ENCODE results near the gene EHMT1.
"Not testable (repeated sequence)": the region's sequence is repeated elsewhere in the genome, so short reads cannot be mapped to it uniquely, and the experiment has no call there.

The EHMT1 gene

DNA sequence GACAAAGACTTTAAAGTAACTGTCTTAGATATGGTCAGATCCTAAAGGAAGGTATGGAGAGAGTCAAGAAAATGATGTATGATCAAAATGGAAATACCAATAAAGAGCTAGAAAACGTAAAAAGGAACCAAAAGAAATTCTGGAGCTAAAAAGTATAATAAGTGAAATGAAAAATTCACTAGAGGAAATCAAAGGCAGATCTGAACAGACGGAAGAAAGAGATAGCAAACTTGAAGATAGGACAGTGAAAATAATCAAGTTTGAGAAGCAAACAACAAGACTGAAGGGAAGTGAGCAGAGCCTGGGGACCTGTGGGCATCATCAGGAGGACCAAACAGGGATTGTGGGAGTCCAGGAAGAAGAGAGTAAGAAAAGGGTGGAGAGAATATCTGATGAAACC, 115.4 kb downstream of the EHMT1 start:
- in situ Hi-C loops (cut with MboI; ENCODE audit: low sequenced_read_pairs), result no loop called here

DNA sequence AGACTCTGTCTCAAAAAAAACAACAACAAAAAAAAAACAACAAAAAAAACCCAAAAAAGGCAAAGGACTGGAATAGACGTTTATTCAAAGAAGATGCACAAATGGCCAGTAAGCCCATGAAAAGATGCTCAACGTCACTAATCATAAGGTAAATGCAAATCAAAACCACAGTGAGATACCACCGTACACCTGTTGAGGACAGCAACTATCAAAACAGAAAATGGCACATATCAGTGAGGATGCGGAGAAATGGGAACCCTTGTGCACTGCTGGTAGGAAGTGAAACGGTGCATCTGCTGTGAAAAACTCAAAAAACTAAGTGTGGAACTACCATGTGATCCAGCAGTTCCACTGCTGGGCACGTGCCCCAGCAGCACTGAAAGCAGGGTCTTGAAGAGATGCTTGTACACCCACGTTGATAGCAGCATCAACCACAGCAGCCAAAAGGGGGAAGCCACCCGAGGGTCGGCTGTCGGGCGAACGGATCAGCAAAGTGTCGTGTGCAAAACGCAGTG, 119.4 kb downstream of the EHMT1 start:
- in situ Hi-C loops (cut with MboI; ENCODE audit: low sequenced_read_pairs), result not testable (repeated sequence)

DNA sequence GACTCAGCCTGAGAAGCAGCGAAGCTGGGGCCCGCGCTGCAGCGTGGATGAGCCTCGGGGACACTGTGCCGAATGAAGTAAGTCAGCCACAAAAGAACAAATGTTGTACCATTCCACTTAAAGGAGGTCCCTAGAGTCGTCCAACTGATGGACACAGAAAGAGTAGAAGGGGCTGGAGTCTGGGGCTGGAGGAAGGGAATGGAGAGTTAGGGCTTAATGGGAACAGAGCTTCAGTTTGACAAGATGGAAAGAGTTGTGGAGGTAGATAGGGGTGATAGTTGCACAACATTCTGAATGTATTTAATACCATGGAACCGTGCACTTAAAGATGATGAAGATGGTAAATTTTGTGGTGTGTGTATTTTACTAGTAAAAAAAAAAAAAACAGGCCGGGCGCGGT, 119.9 kb downstream of the EHMT1 start:
- in situ Hi-C loops (cut with MboI; ENCODE audit: low sequenced_read_pairs), result no loop called here

DNA sequence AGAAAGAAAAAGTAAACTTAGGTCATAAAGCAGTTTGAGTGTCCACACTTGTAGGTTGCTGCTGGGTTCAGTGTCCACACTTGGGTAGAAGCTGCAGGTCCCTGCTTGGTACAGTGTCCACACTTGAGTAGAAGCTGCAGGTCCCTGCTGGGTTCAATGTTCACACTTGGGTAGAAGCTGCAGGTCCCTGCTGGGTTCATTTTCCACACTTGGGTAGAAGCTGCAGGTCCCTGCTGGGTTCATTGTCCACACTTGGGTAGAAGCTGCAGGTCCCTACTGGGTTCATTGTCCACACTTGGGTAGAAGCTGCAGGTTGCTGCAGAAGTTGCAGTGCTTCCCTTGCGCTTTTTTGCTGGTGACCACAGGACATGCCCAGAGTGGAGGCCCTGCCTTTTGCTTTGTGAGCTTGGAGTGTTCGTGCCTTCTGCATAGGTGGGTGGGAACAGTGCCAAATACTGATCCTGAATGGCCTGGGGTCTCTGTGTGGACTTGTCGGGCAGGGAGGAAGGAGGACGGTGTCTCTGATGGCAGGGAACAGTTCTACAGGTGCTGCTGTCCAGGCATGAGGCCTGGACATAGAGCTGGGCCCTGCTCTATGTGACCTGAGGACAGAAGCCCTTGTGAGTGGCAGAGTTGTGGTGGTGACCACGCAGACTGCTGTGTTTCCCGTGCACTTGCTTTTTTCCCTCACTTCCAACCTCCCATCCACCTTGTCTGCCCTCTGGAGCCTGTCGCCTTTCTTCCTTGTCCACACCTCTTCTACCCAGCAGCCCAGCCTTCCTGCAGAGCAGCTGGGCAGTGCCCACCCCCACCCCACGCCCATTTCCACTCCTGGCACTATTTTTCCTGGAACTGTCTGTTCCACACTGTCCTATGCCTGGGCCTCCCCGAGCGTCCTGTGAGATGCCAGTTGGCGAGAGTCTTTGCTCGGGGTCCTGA, 120.8 kb downstream of the EHMT1 start:
- in situ Hi-C loops (cut with MboI; ENCODE audit: low sequenced_read_pairs), result no loop called here

DNA sequence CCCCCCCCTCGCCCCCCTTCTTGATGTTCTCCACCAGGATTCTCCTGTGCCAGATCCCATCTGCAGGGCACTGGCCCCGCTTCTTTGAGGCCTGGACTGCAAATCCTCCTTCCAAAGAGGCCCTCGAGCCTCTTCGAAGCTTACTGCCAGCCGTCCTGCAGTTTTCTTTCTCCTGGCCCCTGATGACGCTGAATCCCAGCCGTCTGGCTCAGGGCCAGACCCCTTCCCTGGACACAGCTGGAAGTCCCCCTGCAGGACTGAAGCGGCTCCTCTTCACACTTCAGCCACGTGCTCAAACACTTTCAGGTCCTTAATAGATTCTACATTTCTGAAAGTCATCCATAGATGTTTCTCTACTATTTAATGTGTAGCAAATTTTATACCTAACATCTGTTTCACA, 121.5 kb downstream of the EHMT1 start:
- in situ Hi-C loops (cut with MboI; ENCODE audit: low sequenced_read_pairs), result no loop called here

DNA sequence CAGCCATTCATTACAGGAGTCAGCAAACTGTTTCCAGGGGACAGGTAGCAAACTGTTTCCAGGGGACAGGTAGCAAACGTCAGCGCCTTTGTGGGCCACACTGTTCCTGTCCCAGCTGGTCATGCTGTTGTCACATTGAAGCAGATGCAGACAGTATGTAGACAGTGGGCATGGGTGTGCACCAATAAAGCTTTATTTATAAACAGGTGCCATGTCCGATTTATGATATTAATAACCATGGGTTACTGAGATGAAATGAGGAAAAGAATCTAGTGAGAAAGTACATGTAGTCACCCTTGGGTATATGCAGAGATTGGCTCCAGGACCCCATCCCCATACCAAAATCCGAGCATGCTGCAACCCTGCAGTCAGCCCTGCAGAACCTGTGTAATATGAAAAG, 122.5 kb downstream of the EHMT1 start:
- in situ Hi-C loops (cut with MboI; ENCODE audit: low sequenced_read_pairs), result no loop called here

DNA sequence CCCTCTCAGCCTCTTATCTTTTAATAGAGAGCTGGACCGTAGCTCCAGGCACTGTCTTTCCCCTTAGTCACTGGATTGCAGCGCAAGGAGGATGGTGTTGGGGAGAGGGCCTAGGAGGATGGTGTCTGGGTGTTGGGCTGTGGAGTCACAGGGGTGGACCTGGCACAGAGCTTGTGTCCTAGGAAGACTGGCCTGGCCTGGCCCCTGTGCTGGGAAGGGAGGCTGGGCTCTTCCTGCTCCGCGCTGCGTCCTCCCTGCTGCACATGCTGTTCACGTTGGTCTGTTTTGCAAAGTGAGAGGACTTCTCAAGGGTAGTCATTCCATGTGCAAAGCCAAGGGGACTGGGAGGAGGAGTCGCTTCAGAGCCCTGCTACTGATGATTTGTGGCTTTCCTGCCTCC, 123.9 kb downstream of the EHMT1 start:
- in situ Hi-C loops (cut with MboI; ENCODE audit: low sequenced_read_pairs), result no loop called here

DNA sequence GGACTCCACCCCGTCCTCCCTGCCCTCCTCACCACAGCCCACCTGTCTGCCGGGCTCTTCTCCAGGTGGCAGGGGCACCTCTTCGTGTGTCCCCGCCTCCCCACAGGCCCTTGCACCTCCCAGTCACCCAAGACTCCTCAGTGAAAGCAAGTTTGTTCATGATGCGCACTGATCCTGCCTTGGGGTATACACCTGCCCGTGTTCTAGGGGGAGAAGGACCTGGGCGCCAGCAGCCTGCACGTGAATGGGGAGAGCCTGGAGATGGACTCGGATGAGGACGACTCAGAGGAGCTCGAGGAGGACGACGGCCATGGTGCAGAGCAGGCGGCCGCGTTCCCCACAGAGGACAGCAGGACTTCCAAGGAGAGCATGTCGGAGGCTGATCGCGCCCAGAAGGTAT, 124.9 kb downstream of the EHMT1 start:
- in situ Hi-C loops (cut with MboI; ENCODE audit: low sequenced_read_pairs), result no loop called here

DNA sequence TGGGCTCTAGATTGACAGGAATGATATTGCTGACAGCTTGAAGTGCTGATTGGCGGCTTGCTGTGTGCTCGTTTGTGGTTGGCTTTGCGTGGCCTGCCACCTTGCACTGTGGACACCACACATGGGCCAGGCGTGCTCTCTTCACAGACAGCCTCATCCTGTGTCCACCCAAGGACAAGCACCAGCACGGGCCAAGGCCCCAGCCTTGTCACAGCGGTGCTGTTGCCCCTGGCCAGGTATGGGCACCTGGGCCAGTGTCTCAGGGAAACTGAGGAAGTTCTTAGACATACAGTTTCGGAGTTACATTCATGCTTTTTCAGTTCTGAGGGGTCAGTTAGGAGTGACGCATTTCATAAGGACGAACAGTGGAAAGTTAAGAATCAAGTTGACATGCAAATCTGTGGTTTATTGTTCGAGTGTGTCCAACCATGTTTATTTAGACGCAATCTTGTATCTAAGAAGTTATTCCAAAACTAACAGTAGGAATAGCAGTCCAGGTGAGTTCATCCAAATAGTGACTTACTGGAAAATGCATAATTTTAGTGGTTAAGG, 125.9 kb downstream of the EHMT1 start:
- in situ Hi-C loops (cut with MboI; ENCODE audit: low sequenced_read_pairs), result no loop called here

DNA sequence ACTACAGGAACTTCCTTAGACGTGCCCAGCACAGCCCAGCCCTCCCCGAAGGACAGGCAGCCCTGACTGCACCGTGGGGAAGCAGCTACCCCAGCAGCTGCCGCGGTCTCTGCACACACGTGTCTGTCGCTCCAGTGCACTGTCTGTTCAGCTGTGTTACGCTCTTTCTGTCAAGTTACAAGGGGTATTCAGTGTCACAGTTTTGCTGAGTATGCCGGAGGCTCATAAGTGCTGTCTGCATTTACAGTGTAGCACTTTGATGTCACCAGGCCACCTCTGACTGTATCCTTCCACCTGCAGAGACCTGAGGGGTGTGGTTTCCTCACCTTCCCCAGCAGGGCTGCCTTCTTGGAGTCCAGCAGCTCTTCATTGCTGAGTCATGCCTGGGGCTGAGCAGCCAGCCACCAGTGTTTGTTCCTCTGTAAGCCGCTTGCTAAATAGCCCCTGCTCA, 126.8 kb downstream of the EHMT1 start:
- in situ Hi-C loops (cut with MboI; ENCODE audit: low sequenced_read_pairs), result no loop called here

DNA sequence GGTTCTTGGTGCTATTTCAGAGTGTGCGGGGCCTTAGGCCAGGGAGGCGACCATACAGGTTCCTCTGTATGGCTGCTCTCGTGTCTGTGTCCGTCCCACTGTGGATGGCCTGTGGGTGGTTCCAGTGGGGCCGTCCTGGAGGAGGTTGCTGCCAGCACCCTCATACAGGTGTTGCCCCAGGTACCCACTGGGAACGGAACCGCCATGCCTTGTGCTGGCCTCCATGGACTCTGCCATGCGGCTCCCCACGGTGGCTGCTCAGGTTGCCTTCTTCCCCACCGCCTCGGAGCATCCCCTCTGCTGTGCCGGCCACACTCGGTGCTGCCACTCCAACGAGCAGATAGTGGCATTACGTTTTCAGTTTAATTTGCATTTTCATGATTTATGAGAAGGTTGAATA, 129.5 kb downstream of the EHMT1 start:
- in situ Hi-C loops (cut with MboI; ENCODE audit: low sequenced_read_pairs), result no loop called here

DNA sequence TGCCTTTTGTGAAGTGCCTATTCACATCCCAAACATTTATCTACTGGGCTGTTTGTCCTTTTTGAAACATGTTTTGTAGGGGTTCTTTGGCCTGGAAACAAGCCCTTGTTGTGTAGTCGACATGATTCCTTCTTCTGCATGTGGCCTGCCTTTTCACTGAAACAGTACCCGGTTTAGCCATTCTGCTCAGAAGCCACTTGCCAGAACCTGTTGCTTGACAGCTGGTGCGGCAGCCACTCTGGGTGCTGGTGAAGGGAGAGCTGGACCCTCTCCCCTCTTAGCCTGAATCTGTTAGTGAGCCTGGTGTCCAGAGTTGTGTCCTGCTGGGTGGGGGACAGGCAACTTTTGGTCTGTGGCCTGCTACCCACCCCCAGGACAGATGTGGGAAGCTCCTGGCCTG, 129.9 kb downstream of the EHMT1 start:
- in situ Hi-C loops (cut with MboI; ENCODE audit: low sequenced_read_pairs), result no loop called here

DNA sequence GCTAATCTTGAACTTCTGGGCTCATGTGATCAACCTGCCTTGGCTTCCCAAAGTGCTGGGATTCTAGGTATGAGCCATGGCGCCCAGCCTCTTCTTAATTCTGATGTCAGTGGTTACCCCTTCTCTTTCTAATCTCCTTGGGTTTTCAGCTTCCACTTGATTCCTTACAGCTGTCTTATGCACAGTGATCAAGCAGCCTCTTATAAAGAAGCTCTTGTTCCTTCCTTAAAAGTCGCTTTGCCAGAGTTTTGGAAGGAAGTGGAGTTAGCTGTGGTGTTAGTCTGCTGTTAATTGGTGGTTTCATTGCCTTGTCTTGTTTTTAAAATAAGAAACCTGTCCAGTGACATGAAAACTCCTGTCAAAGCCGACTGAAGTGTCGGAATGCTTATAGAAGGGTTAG, 130.7 kb downstream of the EHMT1 start:
- in situ Hi-C loops (cut with MboI; ENCODE audit: low sequenced_read_pairs), result no loop called here

DNA sequence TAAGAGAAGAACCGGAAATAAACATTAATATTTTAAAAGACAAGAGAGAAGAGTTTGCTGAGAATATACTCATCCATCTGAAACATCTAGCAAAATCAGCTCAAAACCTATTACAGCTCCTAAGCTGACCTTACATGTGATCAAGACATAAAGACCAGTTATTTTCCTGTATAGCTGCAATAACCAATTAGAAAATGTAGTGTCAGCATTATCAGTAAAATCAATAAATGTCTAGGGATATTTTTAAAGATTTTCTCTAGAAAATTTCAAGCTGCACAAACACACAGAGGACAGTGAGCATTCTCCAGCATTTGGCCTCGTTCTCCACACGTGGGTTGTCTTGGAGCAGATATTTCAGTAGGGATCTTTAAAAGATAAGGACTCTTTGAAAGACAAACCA, 131.2 kb downstream of the EHMT1 start:
- in situ Hi-C loops (cut with MboI; ENCODE audit: low sequenced_read_pairs), result no loop called here

DNA sequence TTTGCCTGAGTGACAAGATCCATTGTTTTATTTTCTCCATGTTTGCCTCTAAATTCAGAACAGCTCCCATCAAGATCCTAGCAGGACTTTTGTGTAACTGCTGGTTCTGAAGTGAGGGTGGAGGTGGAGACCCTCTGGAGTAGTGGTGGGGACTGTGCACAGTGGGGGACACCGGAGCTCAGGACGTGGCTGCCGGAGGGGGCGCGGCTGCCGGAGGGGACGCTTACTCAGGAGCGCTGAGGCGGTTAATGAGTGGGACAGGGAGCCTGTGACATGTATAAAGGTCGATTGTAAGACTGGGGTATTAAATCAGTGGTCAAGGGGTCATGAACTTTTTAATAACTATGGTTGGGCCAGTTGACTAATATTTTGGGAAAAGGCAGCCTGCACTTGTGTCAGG, 131.8 kb downstream of the EHMT1 start:
- in situ Hi-C loops (cut with MboI; ENCODE audit: low sequenced_read_pairs), result no loop called here

DNA sequence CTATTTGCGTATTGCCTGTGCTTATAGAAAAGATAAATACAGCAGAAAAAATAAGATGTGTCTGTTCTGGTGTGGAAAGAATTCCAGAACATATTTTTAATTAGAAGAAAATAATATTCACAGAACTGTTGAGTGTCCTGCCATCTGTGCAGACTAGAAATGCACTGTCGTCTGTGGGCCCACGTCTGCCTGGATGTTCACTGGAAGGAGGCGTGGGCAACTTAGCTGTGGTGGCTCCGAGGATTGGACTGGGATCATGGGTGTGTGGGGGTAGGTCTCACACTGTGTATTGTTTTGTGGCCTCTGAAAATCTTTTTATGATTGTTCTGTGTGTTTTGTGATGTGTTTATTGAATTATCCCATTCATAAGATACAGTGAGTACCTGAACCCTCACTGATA, 132.8 kb downstream of the EHMT1 start:
- in situ Hi-C loops (cut with MboI; ENCODE audit: low sequenced_read_pairs), result no loop called here

DNA sequence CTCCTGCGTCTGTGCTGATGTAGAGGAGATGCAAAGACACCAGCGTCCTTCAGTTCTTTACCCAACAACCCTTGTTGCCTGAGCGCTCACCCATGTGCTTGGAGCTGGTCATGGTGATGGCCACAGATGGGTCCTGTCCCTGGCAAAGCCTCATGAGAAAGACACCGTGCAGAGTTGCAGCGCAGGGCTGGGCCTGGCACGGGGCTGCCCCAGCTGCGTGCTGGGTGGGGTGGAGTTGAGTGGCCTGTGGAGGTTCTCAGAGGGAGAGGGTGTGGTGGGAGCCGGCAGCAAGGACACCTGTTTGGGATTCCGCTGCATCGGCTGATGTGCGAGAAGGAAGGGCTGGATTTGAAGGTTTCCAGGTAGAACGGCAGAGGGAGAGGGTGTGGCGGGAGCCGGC, 133.6 kb downstream of the EHMT1 start:
- in situ Hi-C loops (cut with MboI; ENCODE audit: low sequenced_read_pairs), result no loop called here

DNA sequence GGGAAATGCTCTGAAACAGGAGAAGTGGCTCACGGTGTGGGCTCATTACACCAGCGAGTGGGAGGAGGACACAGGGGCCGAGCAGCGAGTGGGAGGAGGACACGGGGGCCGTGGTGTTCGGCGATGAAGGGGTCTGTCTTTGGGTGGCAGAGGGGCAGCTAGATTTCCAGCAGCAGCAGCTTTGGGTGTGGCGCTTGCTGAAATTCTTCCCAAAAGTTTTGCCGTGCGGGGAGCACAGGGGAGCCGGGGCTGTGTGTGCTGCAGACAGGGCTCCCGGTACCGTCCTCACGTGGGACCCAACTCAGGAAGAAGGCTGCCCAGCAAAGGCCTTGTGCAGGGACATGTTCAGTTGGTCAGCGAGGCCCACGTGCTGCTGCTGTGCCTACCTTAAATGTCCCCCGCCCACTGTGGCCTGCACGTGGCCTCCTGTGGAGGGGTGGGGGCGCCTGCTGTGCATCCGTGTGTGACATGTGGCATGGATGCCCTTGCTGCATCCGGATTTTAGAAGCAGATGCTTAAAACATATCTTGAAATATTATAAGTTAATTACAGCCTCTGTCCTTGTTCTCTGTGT, 134.5 kb downstream of the EHMT1 start:
- in situ Hi-C loops (cut with MboI; ENCODE audit: low sequenced_read_pairs), result no loop called here

DNA sequence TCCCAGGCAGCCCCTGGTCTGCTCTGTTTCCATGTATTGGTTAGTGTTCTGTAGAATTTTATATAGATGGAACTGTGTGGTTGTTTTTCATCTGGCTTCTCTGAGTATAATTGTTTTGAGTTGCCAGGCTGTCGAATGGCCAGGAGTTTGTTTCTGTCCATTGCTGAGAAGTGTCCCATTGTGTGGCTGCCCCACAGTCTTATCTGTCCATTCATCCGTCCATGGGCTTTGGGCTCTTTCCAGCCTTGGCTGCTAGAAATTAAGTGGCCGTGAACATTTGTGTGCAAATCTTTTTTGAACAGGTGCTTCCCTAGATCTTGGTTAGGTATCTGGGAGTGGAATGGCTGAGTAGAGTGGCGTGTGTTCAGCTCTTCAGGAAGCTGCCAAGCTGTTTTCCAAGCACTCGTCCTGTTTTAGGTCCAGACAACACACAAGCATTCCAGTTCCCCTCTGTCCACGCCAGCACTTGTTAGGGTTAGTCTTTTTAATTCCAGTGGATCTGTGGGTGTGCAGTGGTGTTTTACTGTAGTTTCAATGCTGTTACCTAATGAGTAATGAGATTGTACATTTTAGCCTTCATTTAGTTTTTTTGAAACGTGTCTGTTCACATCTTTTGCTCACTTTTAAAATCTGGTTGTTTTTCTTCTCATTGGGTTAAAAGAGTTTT, 136.6 kb downstream of the EHMT1 start:
- in situ Hi-C loops (cut with MboI; ENCODE audit: low sequenced_read_pairs), result no loop called here

DNA sequence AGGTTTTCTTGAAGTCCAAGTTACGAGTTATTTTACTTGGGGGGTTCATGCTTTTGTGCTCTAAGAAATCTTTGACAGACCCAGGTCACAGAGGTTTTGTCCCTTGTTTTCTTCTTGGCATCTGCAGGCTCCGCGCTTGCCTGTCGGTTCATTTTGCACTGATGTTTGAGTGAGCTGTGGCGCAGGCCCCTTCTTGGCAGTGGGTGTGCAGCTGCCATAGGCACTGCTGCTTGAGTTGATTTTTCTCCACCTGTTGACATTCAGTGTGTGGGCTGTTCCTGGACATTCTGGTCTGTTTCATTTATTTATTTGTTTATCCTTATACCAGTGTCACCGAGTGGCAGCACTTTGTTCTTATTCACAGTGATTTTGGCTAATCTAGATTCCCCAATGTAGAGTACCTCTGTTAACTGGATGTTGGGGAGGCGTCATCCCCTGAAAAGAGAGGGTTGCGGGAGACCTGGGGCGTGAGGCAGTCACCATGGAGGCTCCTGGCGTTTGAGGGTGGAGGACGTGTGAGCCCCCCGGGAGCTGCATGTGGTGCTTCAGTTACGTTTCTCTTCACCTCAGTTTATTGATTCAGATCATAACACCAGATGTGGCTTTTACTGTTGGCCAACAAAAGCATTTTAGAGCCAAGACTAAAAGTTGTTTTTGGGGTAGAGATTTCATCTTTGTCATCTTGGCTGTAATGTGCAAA, 137.4 kb downstream of the EHMT1 start:
- in situ Hi-C loops (cut with MboI; ENCODE audit: low sequenced_read_pairs), result no loop called here

DNA sequence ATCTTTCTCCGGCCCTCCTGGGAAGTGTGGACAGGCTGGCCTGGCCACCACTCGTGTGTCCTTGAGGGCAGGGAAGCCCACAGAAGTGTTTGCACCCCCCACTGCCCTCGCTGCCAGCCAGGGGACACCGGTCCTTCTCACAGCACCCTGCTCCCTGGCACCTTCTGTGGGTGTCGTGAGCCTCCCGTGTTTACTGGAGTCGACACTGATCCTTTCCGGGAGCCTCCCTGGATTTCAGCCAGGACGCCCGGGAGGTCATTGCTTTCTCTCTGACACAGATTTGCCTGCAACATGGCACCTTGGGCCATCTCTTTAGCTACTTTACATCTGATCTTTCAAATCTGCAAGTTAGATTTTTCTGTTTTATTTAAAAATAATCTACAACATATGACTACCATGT, 138.3 kb downstream of the EHMT1 start:
- in situ Hi-C loops (cut with MboI; ENCODE audit: low sequenced_read_pairs), result no loop called here
